Measurements from ENCODE around the gene SNTG2. TPM values are rescaled to one million over a fixed set of nuclear protein-coding genes. Genes with fewer than 3 reads are reported as not detected.
A peak's percentile ranks its signal among the peaks of the same experiment; 100 is the strongest.

SNTG2 gene
- total and polyA plus RNA-seq, 4 donors, result 1.5 to 4.2 (median 1.9) TPM

DNA sequence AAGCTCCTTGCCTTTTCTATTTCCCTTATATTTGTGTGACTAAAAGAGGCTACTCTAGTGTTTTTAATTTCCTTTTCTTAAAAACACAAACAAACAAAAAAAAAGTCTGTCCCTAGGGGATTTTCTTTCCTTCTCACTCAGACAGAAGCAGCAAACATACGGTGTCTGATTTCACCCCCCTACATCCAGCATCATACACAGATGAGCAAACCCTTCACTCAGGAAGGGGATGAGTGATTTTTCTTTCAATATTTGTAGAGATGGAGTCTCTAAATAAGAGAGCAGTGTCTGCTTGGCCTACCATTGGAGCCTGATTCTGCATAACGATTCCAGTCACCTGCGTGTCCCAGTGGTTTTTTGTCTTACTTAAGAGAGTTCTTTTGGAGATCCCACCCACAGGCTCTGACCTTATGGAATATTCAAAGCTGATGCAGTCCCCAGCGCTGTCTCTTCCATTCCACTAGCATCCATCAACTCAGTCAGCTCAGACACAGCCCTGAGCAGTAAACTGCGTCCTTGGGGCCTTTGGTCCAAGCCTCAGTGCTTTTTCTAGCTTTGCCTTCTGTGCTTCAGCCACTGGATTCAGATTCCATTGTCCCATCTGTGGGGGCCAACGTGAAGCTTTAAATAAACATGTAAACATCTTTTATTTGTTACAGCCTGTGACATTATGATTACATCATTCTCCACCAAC is 410.1 kb downstream of the SNTG2 start:
- Histone ChIP-seq H3K4me3 (ENCODE audit: low read depth, low read length) (no peak overlapping the region), H3K27me3 (ENCODE audit: control insufficient read depth, insufficient read depth, low read length) (no peaks in the 10 kb centered on the region), H3K36me3 (ENCODE audit: control insufficient read depth, insufficient read depth, low read length) (no peaks in the 10 kb centered on the region), H3K27ac (ENCODE audit: low read depth, low read length) (no peak overlapping the region), H3K4me1 (ENCODE audit: control insufficient read depth, insufficient read depth, low read length) (peaks cover 4% of the 10 kb centered on the region), H3K9me3 (ENCODE audit: control insufficient read depth, insufficient read depth, low read length) (peaks cover 3% of the 10 kb centered on the region)
- 84% methylated on average over 4 of the region's 6 CpGs for WGBS (ENCODE audit: insufficient coverage)
- DNase-seq (ENCODE audit: low read depth in 4 of 6, low spot score in 6 of 6), result no peak

DNA sequence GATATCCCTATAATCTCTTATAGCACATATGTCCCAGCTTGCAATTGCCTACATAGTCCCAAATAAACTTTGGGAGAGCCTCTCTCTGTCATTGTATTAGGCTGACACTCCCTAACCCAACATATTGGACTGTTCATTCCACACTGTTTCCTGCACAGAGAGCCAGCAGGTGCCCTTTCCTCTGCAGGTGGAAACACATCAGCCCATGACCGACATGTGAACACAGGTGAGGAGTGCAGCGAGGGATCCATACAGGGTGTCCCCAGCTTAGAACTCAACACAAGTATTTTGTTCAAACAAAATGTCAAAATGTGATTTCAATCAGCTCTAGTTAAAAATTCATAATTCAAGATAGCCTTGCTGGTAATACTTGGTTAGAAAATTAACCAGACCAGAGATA is 412.7 kb downstream of the SNTG2 start:
- H3K27ac ChIP-seq (ENCODE audit: low read depth, low read length), result no peak overlapping the region
- H3K36me3 ChIP-seq (ENCODE audit: control insufficient read depth, insufficient read depth, low read length), result no peaks in the 10 kb centered on the region
- peaks cover 3% of the 10 kb centered on the region for H3K9me3 ChIP-seq (ENCODE audit: control insufficient read depth, insufficient read depth, low read length)
- H3K27me3 ChIP-seq (ENCODE audit: control insufficient read depth, insufficient read depth, low read length), result no peaks in the 10 kb centered on the region
- 100% methylated on average over 2 of the region's 2 CpGs for WGBS (ENCODE audit: insufficient coverage)
- H3K4me3 ChIP-seq (ENCODE audit: low read depth, low read length), result no peak overlapping the region
- H3K4me1 ChIP-seq (ENCODE audit: control insufficient read depth, insufficient read depth, low read length), result peaks cover 10% of the 10 kb centered on the region
- DNase-seq (ENCODE audit: low read depth in 4 of 6, low spot score in 6 of 6), result no peak

DNA sequence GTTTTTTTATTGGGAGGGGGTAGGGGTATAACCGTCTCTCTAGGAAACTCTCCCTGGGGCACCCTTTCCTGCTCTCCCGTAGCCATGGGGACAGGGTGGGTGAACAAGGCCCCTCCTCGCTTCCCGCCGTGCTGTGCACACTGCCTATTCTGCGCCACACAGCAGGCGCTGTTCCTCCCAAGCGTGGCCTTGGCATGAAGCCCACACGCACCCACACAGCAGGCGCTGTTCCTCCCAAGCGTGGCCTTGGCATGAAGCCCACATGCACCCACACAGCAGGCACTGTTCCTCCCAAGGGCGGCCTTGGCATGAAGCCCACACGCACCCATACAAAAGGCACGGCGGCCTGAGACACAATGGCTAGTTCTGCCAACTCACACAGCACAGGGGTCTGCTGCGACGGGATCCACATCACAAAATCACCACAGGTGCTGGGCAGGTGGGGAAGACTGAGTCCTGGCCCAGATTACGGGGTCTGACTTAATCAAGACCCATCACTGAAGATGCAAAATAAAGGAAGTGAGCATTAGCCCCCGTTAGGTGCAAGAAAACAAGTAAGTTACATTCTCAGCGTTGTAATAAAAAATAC is 416.0 kb downstream of the SNTG2 start:
- H3K4me3 ChIP-seq (ENCODE audit: low read depth, low read length), result no peak overlapping the region
- H3K36me3 ChIP-seq (ENCODE audit: control insufficient read depth, insufficient read depth, low read length), result no peaks in the 10 kb centered on the region
- H3K4me1 ChIP-seq (ENCODE audit: control insufficient read depth, insufficient read depth, low read length), result peaks cover 10% of the 10 kb centered on the region
- no peaks in the 10 kb centered on the region for H3K27me3 ChIP-seq (ENCODE audit: control insufficient read depth, insufficient read depth, low read length)
- peak; percentile 26 to 92 (median 46) for DNase-seq (ENCODE audit: low read depth in 4 of 6, low spot score in 6 of 6)
- H3K27ac ChIP-seq (ENCODE audit: low read depth, low read length), result no peak overlapping the region
- H3K9me3 ChIP-seq (ENCODE audit: control insufficient read depth, insufficient read depth, low read length), result peaks cover 2% of the 10 kb centered on the region
- 47% methylated on average over 16 of the region's 20 CpGs for WGBS (ENCODE audit: insufficient coverage)

DNA sequence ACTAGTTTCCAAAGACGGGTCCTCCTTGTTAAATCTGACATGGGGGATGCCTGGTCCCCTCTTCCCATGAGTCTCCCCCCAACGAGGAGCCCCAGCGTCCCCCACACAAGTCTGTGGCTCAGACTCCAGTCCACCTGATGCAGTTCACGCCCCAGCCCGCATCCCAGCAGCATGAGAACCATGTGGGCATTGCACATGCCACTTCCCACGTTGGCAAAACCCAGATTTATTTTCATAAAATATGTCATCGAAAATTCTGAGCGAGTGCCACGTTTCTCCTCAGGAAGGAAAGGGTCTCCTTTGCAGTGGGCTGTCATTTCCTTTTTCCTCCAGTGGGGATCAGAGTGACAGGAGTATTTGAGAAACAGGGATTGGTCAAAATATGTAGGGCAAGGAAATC is 417.0 kb downstream of the SNTG2 start:
- Histone ChIP-seq H3K36me3 (ENCODE audit: control insufficient read depth, insufficient read depth, low read length) (no peaks in the 10 kb centered on the region), H3K27ac (ENCODE audit: low read depth, low read length) (no peak overlapping the region), H3K4me3 (ENCODE audit: low read depth, low read length) (no peak overlapping the region), H3K4me1 (ENCODE audit: control insufficient read depth, insufficient read depth, low read length) (peaks cover 10% of the 10 kb centered on the region), H3K9me3 (ENCODE audit: control insufficient read depth, insufficient read depth, low read length) (no peaks in the 10 kb centered on the region), H3K27me3 (ENCODE audit: control insufficient read depth, insufficient read depth, low read length) (no peaks in the 10 kb centered on the region)
- 93% methylated on average over 2 of the region's 9 CpGs for WGBS (ENCODE audit: insufficient coverage)
- peak in 1 of 6 donors; percentile 82 for DNase-seq (ENCODE audit: low read depth in 4 of 6, low spot score in 6 of 6)

DNA sequence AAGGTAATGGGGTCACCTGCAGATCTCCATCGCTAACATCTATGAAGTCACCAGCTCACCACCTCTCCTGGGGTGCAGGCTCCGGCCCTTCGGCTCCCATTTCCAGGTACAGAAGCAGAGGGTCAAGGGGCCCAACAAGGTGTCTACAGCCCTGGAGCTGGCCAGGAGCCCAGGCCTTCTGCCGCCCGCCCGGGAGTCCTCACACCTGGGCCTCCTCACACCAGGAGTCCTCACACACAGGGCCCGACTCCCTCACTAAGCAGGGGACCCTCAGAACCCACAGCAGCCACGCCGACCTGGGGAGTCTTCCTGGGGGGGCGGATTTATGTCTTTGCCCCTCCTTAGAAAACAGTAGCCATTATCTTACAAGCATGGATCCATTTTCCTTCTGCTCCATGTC is 419.3 kb downstream of the SNTG2 start:
- no peak for DNase-seq (ENCODE audit: low read depth in 4 of 6, low spot score in 6 of 6)
- no peak overlapping the region for H3K4me3 ChIP-seq (ENCODE audit: low read depth, low read length)
- H3K9me3 ChIP-seq (ENCODE audit: control insufficient read depth, insufficient read depth, low read length), result no peaks in the 10 kb centered on the region
- no peaks in the 10 kb centered on the region for H3K27me3 ChIP-seq (ENCODE audit: control insufficient read depth, insufficient read depth, low read length)
- no peaks in the 10 kb centered on the region for H3K36me3 ChIP-seq (ENCODE audit: control insufficient read depth, insufficient read depth, low read length)
- H3K27ac ChIP-seq (ENCODE audit: low read depth, low read length), result no peak overlapping the region
- peaks cover 10% of the 10 kb centered on the region for H3K4me1 ChIP-seq (ENCODE audit: control insufficient read depth, insufficient read depth, low read length)
- 88% methylated on average over 10 of the region's 10 CpGs for WGBS (ENCODE audit: insufficient coverage)

DNA sequence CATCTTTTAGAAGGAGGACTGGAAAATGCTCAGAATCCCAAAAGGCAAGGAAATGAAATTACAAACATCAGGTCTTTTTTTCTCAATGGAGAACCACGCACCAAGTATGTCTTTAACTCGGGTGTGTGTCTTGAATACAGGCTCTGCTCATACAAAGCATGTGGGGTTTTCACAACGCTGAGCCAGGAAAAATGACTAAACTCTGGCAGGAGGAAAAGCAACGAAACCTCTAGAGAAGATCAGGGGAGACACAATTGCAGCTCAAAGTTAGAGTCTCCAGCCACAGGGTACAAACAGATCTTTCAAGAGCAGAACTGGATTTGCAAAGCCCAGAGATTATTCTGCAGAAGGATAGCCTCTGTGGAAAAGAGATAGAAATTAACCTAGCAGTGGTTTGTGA is 419.8 kb downstream of the SNTG2 start:
- Histone ChIP-seq H3K27ac (ENCODE audit: low read depth, low read length) (no peak overlapping the region), H3K36me3 (ENCODE audit: control insufficient read depth, insufficient read depth, low read length) (no peaks in the 10 kb centered on the region), H3K9me3 (ENCODE audit: control insufficient read depth, insufficient read depth, low read length) (no peaks in the 10 kb centered on the region), H3K4me3 (ENCODE audit: low read depth, low read length) (no peak overlapping the region), H3K4me1 (ENCODE audit: control insufficient read depth, insufficient read depth, low read length) (peaks cover 8% of the 10 kb centered on the region), H3K27me3 (ENCODE audit: control insufficient read depth, insufficient read depth, low read length) (no peaks in the 10 kb centered on the region)
- 55% methylated on average over 4 of the region's 4 CpGs for WGBS (ENCODE audit: insufficient coverage)
- no peak for DNase-seq (ENCODE audit: low read depth in 4 of 6, low spot score in 6 of 6)

DNA sequence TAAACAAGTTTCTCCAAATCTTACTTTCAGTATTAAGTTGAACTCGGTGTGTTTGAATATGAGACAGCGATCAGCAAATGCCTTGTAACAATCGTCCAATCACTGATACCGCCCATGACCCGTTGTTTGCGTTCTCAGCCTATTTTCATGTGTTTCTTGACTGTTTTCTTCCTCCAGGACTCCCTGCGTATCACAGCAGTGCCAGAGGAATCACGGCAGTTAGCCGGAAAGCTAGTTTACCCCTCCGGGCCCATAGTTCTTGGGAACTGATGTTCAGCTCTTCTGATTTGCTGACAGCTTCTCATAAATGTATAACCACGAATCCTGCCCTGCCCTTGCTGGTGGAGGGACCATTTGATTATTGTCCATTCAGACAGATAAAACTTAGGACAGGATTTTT is 420.4 kb downstream of the SNTG2 start:
- no peaks in the 10 kb centered on the region for H3K27me3 ChIP-seq (ENCODE audit: control insufficient read depth, insufficient read depth, low read length)
- no peak overlapping the region for H3K27ac ChIP-seq (ENCODE audit: low read depth, low read length)
- DNase-seq (ENCODE audit: low read depth in 4 of 6, low spot score in 6 of 6), result no peak
- no peak overlapping the region for H3K4me3 ChIP-seq (ENCODE audit: low read depth, low read length)
- H3K36me3 ChIP-seq (ENCODE audit: control insufficient read depth, insufficient read depth, low read length), result no peaks in the 10 kb centered on the region
- peaks cover 6% of the 10 kb centered on the region for H3K4me1 ChIP-seq (ENCODE audit: control insufficient read depth, insufficient read depth, low read length)
- H3K9me3 ChIP-seq (ENCODE audit: control insufficient read depth, insufficient read depth, low read length), result no peaks in the 10 kb centered on the region
- 83% methylated on average over 11 of the region's 11 CpGs for WGBS (ENCODE audit: insufficient coverage)

DNA sequence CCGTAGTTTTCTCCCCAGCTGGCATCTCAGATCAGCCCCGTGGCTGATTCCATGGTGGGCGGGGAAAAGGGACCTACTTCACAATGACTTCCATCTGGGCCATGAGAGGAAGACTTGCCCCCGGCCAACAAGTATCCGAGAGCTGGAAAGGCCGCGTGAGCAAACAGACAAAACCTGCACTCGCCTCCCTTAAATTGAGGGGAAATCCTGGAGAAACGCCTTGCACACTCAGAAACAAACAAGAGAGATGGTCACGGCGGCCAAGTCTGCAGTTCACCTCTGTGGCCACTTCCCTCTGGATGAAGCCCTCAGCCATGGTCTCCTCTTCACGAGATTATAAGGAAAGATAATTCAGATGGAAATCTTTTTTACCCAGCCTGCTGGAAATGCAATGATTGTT is 423.2 kb downstream of the SNTG2 start:
- H3K27ac ChIP-seq (ENCODE audit: low read depth, low read length), result no peak overlapping the region

DNA sequence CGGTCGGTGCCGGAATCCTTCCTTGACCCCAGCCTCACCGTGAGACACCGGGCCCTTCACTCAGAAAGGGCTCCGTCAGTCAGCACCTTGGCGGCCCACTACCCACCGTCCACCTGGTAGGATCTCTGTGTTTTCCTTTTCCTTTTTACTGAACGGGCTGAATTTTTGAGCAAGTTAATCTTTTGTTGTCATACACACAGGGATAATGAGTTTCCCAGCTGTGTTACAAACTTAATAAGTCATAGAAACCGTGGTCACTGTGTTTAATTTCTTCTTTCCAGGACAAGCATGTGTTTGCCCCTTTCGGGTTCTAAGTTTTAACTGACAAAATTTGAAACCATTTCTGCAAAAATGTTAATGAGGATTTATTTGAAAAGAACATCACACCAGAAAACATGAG is 423.6 kb downstream of the SNTG2 start:
- Histone ChIP-seq H3K4me3 (ENCODE audit: low read depth, low read length) (no peak overlapping the region), H3K36me3 (ENCODE audit: control insufficient read depth, insufficient read depth, low read length) (no peaks in the 10 kb centered on the region), H3K4me1 (ENCODE audit: control insufficient read depth, insufficient read depth, low read length) (no peaks in the 10 kb centered on the region), H3K27ac (ENCODE audit: low read depth, low read length) (no peak overlapping the region), H3K9me3 (ENCODE audit: control insufficient read depth, insufficient read depth, low read length) (no peaks in the 10 kb centered on the region), H3K27me3 (ENCODE audit: control insufficient read depth, insufficient read depth, low read length) (no peaks in the 10 kb centered on the region)
- 82% methylated on average over 7 of the region's 11 CpGs for WGBS (ENCODE audit: insufficient coverage)
- no peak for DNase-seq (ENCODE audit: low read depth in 4 of 6, low spot score in 6 of 6)

More for the DNA sequence above, 423.2 kb downstream of the SNTG2 start:
- WGBS (ENCODE audit: insufficient coverage), result 90% methylated on average over 8 of the region's 12 CpGs
- no peak for DNase-seq (ENCODE audit: low read depth in 4 of 6, low spot score in 6 of 6)
- Histone ChIP-seq H3K4me3 (ENCODE audit: low read depth, low read length) (no peak overlapping the region), H3K4me1 (ENCODE audit: control insufficient read depth, insufficient read depth, low read length) (no peaks in the 10 kb centered on the region), H3K36me3 (ENCODE audit: control insufficient read depth, insufficient read depth, low read length) (no peaks in the 10 kb centered on the region), H3K9me3 (ENCODE audit: control insufficient read depth, insufficient read depth, low read length) (no peaks in the 10 kb centered on the region), H3K27me3 (ENCODE audit: control insufficient read depth, insufficient read depth, low read length) (no peaks in the 10 kb centered on the region)

DNA sequence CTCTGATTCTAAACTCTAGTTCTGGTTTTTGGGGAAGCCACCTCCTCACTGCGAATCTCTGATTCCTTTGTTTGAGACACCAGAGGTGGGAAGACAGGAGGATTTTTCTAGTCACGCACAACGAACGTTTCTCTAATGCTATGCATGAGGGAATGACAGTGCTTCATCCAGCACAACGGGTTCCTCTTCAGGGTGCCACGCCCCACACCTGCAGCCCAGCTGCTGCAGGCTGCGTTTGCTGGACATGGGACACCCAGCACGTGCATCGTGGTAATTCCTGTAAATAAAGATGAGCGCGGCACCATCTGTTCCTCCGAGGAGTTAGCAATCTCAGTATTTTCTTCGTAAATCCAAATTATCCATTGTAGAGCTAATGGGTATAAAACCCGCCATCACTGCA is 425.1 kb downstream of the SNTG2 start:
- WGBS (ENCODE audit: insufficient coverage), result 89% methylated on average over 11 of the region's 14 CpGs
- DNase-seq (ENCODE audit: low read depth in 4 of 6, low spot score in 6 of 6), result no peak

More for the DNA sequence above, 425.1 kb downstream of the SNTG2 start:
- Histone ChIP-seq H3K27me3 (ENCODE audit: control insufficient read depth, insufficient read depth, low read length) (no peaks in the 10 kb centered on the region), H3K9me3 (ENCODE audit: control insufficient read depth, insufficient read depth, low read length) (no peaks in the 10 kb centered on the region), H3K4me3 (ENCODE audit: low read depth, low read length) (no peak overlapping the region), H3K4me1 (ENCODE audit: control insufficient read depth, insufficient read depth, low read length) (no peaks in the 10 kb centered on the region), H3K27ac (ENCODE audit: low read depth, low read length) (no peak overlapping the region), H3K36me3 (ENCODE audit: control insufficient read depth, insufficient read depth, low read length) (no peaks in the 10 kb centered on the region)

All from spinal cord (tissue), 10 donors.